ENCODE measurements around the gene PEX26. TPM values are rescaled to one million over a fixed set of nuclear protein-coding genes. Genes with fewer than 3 reads are reported as not detected.
"Not testable (repeated sequence)": the region's sequence is repeated elsewhere in the genome, so short reads cannot be mapped to it uniquely, and the experiment has no call there.

Gene PEX26
- polyA plus RNA-seq, 4 donors = 19.3 to 35.6 (median 29.8) TPM

DNA sequence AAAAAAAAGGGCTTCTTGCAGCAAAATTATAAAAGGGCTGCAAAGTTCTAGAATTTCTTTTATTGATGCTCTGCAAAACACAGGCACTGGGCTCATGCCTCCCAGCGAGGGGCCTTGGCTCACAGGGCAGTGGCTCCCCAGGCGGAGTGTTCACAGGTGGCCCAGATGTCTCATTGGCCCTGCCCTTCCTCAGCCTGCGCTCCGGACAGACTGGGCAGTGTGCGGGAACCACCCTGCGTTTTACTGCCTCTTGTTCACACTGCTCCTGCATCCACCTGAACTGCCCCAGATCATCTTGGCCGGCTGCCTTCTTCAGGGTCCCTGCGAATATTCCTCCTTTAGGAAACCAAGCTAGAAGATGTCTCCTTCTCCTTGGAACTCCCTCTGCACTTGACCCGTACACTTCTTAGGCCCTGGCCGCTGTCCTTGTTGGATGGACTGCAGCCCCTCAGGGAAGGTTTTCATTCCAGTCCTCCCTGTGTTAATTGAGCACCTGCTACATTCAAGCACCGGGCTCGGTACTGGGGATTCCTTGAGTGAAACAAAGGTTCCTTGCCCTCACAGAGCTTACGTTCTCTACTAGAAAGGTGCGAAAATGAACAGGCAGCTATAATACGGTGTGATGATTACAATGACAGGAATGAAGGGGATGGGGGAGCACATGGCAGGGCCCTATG, 37.3 kb downstream of the PEX26 start:
- DNase-seq (ENCODE audit: low read depth in 4 of 4, low spot score in 3 of 4) = no peak

DNA sequence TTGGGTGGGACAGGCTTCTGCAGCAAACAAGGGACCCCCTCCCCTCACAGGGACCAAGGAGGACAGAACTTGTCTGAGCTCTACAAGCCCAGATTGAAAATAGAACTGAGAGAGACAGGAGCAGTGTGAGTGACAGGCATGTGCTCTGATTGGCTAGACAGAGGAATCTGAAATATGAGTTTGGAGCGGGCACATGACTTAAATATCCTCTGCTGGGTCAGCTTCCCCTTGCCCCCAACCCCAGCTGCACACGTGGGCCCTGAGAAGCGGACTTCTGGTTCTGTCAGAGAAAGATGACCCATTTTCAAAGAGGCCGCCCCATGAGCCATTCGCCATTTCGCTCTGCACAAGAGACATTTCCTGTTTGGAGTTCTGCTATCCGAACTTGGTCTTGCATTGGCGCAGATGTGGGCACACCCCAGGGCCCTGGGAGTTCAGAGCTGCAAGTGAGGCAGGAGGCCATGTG, 38.1 kb downstream of the PEX26 start:
- DNase-seq (ENCODE audit: low read depth in 4 of 4, low spot score in 3 of 4) = no peak

DNA sequence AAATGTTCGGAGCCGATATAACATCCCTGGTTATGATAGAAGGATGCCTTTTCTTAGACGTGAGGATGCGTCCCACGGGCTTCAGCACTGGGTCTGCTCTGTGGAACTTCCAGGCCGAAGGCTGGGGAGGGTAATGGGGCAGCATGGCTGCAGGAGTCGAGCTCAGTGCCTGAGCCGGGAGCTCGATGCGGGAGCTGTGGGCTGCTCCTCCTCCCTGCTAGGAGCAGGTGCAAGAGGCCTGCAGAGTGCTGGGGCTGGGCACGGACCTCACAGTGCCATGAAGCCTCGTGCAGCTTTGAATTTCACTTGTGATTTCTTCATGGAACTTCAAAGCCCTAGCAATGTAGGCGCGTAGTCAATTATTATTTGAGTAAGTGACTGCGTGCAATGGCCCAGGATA, 38.8 kb downstream of the PEX26 start:
- no peak for DNase-seq (ENCODE audit: low read depth in 4 of 4, low spot score in 3 of 4)

DNA sequence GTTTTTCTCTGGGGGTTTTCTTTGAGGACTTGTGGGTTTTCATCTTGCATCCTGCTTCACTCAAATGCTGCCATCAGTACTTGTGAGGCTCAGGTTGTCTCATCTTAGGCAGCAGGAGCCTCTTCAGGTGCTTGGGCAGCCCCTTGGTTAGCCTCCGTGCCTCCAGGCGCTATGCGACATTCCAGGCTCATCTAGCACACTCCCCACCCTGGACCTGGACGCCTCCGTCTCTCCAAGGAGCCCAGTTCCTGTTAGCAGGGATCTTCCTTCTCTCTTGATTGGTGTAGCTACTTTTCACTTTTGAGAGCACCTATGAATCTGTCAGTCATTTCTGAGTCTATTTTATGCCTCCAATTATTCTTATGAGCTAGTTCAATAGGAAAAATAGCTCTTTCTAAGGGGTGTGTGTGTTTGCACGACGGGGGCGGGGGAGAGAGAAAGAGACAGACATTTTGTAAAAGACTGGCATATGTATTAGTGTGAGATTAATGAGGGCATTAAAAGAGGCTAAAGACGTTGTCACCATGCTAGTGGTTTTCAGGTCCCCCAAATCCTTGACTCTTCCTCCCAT, 40.6 kb downstream of the PEX26 start:
- DNase-seq (ENCODE audit: low read depth in 4 of 4, low spot score in 3 of 4) = no peak

DNA sequence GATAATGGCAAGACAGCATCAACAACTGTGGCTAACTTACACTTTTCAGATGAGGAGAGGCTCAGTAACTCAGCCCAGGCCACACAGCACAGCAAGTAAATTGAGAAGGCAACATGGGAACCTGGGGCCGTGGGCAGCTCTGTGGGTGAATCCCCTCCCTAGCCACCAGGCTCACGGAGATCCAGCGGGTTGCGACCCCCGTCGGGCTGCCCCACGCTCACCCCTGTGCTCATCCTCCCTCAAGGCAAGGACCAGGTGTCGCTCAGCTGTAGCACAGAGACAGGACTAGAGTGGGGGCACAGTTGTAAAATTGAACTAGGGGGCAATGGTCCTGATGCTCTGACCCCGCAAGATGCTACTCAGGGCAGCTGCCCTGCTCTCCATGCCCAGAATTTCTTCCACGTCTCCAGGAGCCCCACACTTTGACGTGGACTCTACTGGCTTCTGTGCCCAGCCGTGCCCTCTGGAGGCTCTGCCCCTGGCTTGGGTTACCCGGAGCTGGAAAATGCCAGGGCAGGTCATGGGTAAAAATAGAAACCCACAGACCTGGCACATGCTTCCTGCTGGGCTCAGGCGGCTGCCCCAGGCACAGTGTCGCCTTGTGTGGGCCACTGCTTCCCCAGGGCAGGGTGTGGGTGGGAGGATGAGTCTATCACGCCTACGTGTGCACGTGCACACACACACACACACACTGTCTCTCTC, 41.8 kb downstream of the PEX26 start:
- no peak for DNase-seq (ENCODE audit: low read depth in 4 of 4, low spot score in 3 of 4)

DNA sequence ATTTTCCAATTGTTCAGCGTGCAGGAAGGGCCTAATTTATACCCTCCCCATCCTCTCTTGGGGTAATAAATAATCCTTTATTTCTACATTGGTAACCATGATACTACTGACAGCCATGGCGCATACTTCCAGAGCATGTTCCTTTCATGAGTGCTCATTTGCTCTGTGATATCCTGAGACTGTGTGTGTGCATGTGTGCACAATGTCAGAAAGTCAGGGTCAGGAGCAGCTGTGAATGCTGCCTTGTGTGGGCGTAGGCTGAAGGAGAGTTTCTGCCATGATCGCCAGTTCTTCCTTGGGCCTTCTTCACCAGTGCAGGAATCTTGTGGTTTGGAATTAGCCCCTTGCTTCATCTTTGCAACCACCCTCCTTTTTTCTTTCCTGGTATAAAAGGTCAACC, 43.1 kb downstream of the PEX26 start:
- no peak for DNase-seq (ENCODE audit: low read depth in 4 of 4, low spot score in 3 of 4)

DNA sequence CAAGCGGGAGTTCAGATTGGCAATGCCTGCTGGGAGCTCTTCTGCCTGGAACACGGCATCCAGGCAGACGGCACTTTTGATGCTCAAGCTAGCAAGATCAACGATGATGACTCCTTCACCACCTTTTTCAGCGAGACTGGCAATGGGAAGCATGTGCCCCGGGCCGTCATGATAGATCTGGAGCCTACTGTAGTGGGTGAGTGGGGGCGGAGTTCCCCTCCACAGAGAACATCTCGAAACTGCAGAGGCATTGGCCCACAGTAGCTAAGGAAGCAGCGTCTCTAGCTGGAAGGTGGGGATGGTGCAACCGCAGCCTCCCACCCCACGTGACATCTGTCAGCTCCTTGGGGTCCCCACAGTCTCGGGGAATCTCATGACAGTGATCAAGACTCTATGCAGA, 43.7 kb downstream of the PEX26 start:
- no peak for DNase-seq (ENCODE audit: low read depth in 4 of 4, low spot score in 3 of 4)

DNA sequence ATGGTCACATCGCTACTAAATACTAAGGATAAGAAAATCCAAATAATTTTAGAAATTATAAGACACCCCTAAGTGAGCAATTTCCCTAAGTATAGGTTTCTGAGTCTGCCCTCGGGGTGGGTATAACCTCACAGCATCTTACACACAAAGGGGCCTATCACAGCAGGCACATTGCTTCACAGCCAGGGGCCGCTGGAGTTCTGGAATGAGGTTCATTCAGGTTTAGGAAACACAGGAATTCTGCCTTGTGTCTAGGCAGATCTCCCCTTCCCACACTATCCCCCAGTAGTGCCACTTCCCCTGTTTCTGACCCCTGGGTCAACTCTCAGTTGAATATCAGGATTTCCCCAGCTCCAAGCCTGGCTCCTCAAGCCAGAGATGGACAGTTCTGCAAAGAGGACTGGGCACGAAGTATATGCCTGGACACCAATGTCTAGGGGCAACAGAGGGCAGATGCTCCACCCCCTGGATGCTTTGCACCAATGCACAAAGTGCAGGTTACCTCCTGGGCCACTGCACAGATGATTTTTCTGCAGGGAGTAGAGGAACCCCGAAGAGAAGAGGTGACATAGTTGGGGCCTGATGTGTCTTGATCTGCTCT, 44.3 kb downstream of the PEX26 start:
- no peak for DNase-seq (ENCODE audit: low read depth in 4 of 4, low spot score in 3 of 4)

DNA sequence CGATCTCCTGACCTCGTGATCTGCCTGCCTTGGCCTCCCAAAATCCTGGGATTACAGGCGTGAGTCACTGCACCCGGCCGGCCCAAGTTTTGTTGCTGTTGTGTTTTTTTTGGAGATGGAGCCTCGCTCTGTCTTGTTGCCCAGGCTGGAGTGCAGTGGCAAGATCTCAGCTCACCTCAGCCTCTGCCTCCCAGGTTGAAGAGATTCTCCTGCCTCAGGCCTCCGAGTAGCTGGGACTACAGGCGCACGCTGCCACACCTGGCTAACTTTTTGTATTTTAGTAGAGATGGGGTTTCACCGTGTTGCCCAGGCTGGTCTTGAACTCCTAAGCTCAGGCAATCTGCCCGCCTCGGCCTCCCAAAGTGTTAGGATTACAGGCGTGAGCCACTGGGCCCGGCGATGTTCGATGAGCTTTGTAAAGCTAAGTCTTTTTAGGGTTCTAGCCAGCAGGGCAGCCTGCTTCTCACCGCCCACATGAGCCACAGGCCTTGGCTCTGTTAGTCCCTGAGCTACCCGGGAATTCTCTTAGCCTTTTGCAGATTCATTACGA, 45.8 kb downstream of the PEX26 start:
- DNase-seq (ENCODE audit: low read depth in 4 of 4, low spot score in 3 of 4) = not testable (repeated sequence)

DNA sequence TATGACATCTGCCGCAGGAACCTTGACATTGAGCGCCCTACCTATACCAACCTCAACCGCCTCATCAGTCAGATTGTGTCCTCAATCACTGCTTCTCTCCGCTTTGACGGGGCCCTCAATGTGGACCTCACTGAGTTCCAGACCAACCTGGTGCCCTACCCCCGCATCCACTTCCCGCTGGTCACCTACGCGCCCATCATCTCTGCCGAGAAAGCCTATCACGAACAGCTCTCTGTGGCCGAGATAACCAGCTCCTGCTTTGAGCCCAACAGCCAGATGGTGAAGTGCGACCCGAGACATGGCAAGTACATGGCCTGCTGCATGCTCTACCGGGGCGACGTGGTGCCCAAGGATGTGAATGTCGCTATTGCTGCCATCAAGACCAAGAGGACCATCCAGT, 48.8 kb downstream of the PEX26 start:
- DNase-seq (ENCODE audit: low read depth in 4 of 4, low spot score in 3 of 4) = no peak

DNA sequence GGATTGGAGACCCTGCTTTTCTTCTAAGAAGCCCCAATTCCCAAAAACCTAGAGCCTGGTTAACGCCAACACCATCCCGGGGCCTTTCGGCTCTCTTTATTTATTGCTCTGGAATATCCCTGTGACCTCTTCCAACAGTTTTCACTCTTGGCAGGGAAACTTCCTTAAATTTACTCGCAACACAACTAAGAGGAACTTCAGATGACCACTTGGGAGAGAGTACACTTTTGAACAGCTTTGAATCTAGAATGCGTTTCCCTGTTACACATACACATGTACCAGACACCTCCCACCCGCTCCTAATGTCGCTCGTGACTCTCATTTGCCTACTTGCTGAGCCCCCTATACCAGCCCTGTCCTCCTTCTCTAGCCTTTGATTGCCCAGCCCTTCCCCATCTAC, 52.2 kb downstream of the PEX26 start:
- no peak for DNase-seq (ENCODE audit: low read depth in 4 of 4, low spot score in 3 of 4)

DNA sequence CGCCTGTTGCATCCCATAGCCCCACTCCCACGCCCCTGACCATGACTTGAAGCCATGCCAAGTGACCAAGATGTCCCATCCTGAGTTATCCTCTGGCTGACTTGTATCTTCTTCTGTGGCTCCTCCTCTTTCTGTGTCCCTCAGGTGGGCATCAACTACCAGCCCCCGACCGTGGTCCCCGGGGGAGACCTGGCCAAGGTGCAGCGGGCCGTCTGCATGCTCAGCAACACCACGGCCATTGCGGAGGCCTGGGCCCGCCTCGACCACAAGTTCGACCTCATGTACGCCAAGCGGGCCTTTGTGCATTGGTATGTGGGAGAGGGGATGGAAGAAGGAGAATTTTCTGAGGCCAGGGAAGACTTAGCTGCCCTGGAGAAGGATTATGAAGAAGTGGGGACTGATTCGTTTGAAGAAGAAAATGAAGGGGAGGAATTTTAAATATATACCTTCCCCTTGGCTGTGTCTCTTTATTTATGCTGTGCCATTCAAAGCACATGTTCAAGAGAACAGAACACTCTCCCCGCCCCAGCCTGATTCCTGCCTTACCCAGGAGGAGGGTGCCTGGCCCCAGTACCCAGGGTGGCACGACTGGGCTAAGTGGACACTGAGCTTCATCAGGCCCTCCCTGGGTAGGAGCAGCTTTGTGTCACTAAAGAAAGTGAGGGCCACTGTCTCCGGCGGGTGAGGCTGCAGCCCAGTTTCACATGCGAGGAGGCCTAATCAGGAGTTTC, 53.1 kb downstream of the PEX26 start:
- DNase-seq (ENCODE audit: low read depth in 4 of 4, low spot score in 3 of 4) = no peak

DNA sequence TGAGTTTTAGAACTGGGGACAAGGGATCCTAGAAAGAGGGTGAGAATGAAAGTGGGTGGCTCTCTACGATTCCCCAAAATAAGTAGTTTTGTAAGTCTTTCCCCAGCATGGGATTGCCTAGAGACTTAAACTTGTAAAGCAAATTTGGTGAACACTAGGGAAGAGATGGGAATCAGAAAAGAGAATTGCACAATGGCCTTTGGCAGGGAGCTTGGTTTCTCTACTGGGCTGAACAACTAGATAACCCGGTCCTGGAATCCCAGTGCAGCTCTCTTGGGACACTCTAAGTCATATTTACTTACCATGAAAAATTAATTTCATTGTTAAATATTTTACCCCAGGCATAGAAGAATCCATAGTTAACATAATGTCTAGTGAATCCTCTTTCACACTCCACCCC, 55.7 kb downstream of the PEX26 start:
- no peak for DNase-seq (ENCODE audit: low read depth in 4 of 4, low spot score in 3 of 4)

DNA sequence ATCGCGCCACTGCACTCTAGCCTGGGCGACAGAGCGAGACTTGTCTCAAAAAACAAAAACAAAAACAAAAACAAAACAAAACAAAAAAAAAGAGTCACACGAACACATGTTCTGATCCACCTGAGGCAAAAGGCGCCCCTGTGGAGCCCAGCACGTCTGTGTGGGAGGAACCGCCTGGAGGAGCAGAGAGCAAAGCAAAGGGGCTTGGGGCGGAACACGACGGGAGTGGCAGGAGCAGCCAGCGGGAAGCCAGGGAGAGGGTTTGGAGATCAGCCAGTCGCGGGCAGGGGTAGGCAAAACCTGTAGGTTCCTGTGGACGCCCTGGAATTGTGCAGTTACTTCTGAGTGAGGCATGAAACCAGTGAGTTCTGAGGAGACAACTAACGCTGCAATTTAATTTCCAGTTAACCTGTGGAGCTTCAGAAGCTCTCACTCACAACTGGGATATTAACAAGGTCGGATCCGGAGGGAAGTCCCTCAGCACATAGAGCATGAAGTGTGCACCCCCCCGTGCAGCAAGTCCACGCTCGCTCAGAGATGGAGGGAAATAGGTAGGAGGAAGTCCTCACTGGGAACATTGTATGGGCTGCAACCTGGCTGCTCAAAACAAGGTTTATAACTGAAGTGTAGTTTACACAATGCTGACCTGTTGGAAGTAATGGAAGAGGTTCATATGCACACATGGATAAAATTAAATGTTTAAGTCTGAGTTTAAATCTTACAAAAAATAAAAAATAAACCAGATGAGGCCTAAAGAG, 59.0 kb downstream of the PEX26 start:
- DNase-seq (ENCODE audit: low read depth in 4 of 4, low spot score in 3 of 4) = no peak

DNA sequence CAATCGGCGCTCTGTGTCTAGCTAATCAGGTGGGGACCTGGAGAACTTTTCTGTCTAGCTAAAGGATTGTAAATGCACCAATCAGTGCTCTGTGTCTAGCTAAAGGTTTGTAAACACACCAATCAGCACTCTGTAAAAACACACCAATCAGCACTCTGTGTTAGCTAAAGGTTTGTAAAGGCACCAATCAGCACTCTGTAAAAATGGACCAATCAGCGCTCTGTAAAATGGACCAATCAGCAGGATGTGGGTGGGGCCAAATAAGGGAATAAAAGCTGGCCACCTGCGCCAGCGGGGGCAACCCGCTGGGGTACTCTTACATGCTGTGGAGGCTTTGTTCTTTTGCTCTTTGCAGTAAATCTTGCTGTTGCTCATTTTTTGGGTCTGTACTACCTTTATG, 63.2 kb downstream of the PEX26 start:
- not testable (repeated sequence) for DNase-seq (ENCODE audit: low read depth in 4 of 4, low spot score in 3 of 4)

DNA sequence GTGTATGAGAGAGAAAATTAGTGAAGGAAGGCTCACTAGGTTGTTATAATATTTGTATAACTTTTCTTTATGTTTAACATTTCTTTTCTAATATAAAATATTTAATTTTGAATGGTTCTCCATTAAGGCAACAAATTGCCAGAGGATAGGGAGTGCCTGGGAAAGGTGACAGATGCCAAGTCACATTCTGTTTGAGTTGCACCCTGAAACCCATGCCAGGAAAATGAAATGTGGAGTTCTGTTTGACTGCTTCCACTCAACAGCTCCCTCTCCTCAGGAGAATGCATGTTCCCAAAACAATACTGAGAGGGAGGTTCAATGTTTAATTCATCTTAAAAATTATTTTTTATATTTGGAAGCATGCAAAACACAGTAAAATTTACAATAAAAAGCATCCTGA, 66.3 kb downstream of the PEX26 start:
- DNase-seq (ENCODE audit: low read depth in 4 of 4, low spot score in 3 of 4) = no peak

DNA sequence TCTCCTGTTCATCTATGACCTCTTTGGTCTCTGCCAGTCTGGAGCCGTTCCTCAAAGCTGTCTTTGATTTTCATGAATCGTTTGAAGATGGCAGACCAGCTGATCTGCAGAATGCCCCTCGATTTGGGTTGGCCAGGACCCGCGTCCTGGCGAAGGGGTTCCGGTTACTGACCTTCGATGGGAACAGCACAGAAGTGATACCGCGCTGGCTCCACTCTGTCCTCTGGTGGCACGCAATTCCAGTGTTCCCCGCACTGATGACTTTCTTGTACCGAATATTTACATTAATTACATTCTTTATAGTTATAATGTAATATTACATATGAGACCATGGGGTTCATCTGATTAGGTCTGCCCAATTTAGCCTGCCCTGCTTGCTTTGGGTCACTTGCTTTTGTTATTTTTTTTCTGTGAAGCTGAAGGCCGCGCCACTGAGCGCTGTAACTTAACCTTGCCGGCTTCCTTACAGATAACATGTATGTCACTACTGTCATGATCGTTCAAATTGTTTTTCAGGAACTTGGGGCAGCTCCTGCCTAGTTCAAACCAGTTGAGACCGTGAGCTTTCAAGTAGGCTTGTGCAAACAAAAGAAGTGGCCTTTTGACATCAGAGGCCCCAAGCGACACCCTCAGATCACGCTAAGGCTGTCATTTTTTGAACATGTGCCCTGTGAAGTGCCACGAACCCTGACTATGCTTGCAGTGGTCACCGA, 68.0 kb downstream of the PEX26 start:
- DNase-seq (ENCODE audit: low read depth in 4 of 4, low spot score in 3 of 4) = no peak

DNA sequence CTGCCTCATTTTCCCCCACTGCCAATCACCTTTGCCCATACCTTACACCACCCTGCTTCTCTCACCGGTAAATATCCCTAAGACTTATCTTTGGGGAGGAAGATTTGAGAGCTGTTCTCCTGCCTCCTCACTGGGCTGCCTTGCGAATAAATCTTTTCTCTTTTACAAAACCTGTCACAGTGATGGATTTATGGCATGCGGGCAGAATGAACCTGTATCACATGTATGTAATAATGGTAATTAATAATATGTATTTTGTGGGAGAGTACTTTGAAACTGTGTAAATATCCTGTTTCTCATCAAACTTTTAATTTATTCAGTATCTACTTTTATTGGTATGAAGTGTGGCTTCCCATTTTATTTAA, 68.6 kb downstream of the PEX26 start:
- DNase-seq (ENCODE audit: low read depth in 4 of 4, low spot score in 3 of 4) = no peak

DNA sequence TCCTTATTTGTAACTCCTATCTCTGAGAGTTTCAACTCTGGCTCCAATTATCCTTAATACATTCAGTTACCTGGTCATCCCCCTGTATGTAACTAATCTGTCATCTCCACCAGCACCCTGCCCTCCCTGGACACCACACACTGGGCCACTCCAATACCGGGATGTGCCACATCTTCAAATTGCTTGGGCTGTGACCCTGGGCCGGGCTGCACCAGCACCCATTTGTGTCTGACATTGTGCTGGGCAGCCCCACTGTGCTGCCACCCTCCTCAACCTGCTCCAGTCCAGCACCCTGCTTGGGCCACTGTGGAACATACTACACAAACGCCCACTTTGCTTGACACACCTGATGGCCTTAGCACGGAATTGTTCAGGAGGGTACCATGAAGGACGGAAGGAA, 70.0 kb downstream of the PEX26 start:
- DNase-seq (ENCODE audit: low read depth in 4 of 4, low spot score in 3 of 4) = no peak

All from left renal pelvis (tissue), 4 donors.